CD4-positive, alpha-beta T cell treated with Interleukin-6 for 4 hours (primary cell): ENCODE results near the gene RSBN1L.
"Not testable (repeated sequence)": the region's sequence is repeated elsewhere in the genome, so short reads cannot be mapped to it uniquely, and the experiment has no call there.

Experiments used
- DNase-seq: peaks from one replicate; pipeline ENCODE4 v3.0.0-alpha.2; 2020; ENCODE audit warnings: mixed read lengths

The RSBN1L gene

DNA sequence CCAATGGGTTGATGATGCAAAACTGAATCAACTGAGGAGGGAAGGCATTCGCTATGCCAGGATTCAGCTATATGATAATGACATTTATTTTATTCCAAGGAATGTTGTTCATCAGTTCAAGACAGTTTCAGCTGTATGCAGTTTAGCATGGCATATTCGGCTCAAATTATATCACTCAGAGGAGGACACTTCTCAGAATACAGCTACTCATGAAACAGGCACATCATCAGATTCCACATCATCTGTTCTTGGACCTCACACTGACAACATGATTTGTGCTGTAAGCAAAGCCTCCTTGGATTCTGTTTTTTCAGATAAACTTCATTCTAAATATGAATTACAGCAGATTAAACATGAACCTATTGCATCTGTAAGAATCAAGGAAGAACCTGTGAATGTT, 82.3 kb downstream of the RSBN1L start:
- DNase-seq = no peak

DNA sequence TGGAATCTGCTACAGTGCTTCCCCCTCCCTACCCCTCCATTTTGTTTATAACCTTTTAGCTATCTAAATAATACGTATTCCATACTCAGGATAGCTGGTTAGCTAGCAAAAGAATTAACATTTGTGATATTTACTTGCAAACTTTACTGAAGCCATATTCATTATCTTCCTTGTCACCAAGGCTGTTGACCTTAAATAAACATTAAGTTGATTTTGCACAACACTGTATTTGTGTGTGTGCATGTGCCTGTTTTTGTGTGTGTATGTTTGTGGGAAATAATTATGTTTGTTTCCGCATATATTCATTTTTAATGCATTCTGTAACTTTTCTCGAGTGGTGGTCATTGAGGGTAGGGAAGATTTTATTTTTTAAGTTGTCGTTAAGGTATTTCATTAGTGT, 86.1 kb downstream of the RSBN1L start:
- no peak for DNase-seq

DNA sequence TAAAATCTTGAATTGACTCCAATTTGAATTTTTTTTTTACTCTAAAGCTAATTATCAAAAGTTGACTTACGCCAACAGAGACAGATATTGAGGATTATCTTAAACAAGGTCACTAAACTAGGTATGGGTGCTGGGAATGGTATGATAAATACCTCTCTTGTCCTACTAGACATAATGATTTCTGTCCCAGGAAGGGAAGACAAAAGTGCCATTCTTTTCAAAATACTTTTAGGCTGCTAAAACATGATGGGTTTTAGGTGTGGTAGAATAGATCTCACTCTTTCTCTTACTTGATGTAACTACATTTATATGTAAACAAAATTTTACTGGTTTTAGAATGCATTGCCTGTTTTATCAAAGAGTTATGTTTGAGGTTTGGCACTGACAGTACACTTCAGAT, 86.9 kb downstream of the RSBN1L start:
- no peak for DNase-seq

DNA sequence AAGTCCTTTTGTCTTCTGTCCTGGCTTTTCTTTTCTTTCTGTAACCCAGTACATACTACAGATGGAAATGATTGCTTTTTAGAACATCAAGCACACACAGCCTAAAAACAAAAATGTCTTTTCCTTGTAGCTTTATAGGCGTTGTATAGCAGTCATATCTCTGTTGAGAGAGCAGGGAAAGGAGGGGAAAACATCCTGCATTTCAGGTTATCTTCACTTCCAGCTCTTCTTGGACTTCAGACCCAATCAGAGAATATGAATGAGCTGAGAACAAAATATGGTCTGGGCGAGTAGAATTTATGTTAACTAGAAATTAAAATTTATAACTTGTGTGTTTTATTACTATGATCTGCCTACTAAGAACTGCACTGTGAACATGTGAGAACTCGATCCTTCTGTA, 87.3 kb downstream of the RSBN1L start:
- DNase-seq = no peak

DNA sequence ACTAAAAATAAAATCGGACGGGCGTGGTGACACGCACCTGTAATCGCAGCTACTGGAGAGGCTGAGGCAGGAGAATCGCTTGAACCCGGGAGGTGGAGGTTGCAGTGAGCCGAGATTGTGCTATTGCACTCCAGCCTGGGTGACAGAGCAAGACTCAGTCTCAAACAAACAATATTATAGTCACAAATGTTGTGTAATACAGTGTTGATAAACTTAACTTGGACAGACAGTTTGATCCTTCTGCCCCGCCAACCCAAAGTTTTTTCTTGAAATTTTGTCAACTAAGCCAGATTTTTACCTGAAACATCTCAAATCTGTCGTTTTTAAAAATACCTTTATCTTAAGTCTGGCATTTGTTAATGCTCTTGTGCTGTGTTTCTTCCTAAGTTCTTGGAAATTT, 88.2 kb downstream of the RSBN1L start:
- not testable (repeated sequence) for DNase-seq

DNA sequence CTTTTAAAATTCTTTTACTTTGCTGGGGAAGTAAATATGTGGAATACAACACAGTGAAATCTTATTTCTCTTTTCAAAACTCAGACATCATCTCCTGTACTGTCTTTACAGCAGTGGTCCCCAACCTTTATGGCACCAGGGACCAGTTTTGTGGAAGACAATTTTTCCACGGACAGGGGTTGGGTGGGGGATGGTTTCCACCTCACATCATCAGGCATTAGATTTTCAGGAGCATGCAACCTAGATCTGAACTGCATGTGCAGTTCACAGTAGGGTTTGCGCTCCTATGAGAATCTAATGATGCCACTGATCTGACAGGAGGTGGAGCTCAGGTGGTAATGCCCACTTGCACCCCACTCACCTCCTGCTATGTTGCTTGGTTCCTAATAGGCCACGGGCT, 89.8 kb downstream of the RSBN1L start:
- DNase-seq = no peak

DNA sequence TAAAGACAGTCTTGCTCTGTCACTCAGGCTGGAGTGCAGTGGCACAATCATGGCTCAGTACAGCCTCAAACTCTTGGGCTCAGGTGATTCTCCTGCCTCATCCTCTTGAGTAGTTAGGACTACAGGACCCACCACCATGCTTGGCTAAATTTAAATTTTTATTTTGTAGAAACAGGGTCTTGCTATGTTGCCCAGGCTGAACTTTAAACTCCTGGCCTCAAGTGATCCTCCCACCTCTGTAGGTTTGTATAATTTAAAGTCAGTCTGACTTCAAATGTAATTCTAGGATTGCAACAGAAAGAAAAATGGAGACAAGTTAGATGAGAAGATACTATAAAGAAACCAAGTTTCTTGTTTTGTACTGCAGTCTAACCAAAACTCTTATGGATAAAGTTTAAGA, 90.5 kb downstream of the RSBN1L start:
- no peak for DNase-seq

DNA sequence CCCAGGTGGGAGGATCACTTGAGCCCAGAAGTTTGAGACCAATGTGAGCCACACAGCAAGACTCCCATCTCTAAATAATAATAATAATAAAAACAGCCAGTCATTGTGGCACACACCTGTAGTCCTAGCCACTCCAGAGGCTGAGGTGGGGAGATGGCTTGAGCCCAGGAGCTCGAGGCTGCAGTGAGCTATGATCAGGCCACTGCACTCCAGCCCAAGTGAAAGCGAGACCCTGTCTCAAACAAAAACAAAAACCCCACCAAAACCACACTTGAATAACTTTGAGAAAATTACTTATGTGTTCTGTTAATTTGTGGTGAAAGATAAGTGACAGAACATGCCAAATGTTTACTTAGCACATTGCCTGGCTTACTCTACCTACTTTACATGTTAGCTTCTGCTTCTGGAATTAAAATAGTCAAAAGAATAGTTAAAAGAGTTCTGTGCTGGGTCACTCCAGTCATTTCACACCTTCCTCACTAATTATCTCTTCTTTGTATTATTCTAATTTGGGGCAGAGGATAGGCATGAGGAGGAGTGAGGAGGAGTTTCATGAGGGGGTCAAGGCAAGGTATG, 92.2 kb downstream of the RSBN1L start:
- DNase-seq = no peak

DNA sequence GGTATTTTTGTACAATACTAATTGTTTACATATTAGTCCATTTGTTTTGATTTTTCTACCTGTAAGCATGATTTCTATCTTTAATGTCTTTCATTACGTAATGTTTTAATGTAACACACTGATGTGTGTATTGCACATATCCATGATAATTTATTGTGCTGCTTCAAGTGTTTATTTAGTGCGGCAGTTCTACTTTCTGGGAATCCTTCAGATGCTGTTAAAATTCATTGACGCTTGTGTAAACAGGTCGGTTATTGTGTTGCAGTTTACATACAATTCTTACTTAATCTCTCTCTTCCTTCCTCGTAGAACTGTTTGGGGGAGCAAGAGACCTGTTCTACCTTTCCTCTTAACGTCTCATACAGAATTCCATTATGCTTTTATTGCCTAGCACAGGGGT, 95.1 kb downstream of the RSBN1L start:
- no peak for DNase-seq

DNA sequence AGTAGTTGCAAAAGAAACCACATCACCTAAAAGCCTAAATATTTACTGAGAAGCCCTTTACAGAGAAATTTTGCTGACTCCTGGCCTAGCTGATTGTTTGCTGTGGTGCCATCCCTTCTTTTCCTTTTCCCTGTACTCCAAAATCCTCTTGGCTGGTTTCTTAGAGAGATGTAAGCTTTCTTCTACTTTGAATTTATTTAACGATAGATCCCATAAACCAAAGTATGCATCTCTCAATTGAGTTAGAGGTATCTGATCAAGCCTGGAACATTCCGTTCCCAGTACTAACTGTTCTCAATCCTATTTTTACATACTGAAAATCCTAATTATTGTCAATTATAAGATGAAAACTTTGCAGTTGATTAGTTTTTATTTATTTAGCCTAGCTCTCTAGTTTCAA, 95.7 kb downstream of the RSBN1L start:
- no peak for DNase-seq

DNA sequence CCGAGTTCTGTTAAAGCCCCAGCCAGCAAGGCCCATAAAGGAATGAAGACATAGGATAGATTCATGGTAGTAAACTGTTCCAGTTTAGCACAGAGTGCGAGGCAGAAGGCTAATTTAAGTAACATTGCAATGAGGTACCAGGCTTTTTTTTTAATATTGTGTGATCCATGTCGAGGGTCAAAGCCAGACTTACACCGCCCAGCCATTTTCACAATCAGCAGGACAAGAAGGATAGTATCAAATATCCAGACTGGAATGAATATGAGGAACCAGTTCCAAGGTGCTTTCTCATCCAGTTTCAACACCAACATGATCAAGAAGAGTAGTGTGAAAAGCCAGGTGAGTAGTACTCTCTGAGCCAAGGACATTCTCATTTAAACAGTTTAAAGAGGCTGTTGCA, 97.7 kb downstream of the RSBN1L start:
- DNase-seq = no peak

DNA sequence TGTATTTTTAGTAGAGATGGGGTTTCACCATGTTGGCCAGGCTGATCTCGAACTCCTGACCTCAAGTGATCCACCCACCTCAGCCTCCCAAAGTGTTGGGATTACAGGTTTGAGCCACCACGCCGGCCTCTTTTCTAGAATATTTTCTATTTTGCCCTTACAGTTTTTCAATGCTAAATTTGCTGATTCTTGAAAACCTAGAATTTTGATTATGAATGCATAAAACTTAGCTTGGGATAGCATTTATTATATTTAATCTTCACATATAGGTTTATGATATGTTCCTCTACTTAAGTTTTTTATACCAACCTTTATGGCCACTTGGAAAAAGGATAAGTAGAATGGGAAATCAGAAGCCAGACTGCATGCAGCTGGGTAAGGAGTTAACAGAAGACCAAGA, 99.8 kb downstream of the RSBN1L start:
- DNase-seq = no peak

DNA sequence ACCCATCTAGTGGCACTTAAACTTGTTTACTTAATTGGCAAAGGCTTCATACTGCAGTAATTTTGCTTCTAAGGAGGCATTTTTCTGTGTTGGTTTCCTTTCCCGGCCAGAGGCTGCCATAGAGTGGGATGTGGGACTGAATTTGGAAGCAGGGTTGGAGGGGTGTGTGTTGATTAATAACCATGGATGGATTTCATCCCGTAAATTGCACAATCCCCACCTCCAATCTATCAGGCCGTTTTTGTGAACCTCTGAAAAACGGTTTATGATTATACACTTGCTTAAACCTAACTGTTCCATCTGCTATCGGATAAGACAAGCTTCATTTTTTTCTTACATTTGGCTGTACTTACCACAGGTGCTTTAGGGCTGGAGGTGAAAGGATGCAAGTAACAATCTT, 100.7 kb downstream of the RSBN1L start:
- no peak for DNase-seq

DNA sequence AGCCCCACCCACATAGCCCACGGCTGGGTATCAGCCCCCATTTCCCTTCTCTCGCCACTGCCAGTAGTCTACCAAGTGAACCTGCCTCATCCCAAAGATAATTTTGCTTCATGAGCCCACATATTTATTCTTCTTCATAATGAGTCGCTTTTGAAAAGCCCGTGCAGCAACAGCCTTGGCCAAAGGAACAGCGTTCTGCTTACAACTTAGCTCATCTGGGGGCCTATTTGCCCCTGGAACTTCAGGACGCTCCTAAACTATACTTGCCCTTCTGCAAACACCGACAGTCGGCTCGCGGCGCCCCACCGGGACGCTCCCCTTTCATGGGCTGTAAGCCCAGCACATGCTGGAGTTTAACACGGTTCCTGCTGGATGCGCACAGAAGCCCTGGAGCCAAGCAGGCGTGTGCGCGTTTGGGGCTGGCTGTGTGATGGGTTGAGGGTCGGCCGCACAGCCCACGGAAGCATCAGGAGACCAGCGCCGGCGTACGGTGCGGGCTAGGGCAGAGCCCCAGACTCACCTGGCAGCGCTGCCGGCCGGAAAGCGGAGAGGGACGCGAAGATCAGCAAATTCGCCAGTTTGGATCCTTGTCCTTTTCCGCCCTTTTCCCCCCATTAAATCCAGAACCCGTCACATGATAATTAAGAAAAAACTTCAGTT, 101.6 kb downstream of the RSBN1L start:
- DNase-seq = no peak

DNA sequence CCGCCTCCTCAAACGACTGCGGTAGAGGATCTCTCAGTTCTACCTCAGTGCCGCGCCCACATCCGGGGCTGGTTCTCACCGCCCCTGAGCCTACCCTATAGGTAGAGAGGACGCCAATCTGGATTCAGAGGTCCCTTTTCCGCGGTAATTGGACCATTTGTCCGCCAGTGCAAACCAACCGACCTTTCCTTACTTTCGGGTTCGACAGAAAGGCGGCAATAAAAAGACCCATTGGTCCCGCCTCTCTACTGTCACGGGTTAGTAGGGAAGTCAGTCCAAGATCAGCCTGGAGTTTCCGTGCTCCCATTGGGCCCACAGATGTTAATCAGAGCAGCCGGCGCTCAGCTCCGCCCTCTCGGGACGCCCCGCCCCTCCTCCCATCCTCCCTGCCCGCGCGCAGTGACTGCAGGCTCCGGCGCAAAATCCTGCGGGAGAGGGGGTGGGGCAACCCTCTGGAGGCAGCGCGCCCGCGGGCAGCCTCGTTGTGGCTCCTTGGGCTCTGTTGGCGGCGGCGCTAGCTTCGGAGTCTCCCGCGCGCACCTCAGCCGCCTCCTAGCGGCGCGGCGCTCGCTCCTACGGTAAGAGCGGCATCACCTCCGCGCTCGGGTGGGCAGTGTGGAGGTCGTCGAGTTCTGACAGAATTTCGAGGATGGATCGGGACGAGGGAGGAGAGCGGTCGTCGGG, 102.3 kb downstream of the RSBN1L start, which contains the start of the genes PHTF2 and TMEM60:
Gene PHTF2, plus strand, starts transcription at position 380 of the 684 bp plus-strand sequence.
Gene TMEM60, minus strand, starts transcription at position 41 of the 684 bp plus-strand sequence. CDS start 4,061 bp downstream, outside the sequence.
- DNase-seq = peak; percentile 92

DNA sequence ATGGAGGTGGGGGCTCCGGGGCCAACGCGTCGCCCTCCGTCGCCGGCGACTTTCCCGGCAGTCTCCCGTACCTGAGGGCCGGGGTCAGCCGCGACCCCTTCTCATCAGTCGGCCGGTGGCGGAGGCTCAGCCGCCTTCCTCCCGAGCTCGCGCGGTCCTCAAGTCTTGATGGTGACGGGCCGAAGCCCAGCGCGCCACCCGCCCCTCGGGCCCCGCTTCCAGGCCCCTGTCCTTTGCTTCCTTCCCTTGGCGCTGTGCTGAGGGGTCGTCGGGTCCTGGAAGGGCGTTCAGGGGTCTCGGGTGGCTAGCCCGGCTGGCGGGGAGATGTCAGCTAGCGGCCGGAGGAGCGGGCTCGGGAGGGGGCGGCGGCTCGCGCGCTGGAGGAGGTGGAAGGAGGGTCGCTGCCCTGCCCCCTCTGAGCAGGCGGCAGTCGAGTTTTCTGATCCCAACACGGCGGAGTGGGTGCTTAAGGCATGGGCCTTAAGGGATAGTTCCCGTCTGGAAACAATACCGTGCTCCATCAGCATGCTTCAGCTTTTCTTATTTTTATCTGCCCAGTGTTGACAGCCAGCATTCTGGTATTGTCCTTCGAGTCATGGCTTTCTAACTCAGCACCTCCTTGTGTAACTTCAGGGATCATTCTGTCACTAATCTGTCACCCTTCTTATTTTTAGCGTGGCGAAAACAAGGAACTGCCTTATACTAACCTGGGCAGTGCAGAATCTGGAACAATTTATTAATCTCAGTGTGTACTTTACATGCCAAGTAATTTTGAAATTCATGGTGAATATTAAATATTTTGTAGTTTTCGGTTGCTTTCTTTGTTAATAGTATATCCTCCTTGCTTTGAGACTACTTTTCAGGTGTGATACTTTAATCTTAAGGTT, 103.1 kb downstream of the RSBN1L start:
- DNase-seq = peak; percentile 20

DNA sequence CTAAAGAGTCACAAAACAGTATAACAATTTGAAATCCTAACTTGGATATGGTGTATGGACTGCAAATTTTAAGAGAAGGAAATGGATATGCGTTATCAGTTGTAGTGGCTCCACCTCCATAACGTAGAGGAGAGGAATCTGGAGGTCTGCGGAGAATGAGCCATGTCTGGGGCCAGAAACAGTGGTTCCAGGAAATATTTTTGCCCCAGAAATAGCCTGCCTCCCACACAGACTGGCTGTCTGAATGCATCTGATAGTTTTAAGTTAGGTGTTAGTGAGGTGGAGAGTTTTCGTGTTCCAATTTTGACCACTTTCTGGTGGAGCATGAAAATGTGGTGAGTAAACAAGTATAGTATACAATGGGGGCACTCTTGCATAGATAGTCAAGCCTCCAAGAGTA, 103.9 kb downstream of the RSBN1L start:
- DNase-seq = no peak

DNA sequence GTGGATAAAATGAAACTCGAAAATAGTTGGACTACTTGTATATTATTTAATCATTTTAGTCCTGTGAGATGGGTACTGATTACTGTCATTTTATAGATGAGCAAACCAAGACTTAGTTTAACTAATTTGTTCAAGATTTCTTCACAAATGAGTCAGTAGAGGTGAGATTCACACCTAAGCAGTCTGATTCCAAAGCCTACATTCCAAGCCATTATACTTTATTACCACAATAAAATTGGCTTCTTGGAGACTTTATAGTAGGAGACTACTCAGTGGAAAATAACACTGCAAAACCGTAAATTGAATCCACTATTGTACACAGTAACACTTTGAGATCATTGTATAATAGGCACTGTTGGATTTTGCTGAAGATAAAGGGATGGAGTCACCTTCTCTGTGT, 104.5 kb downstream of the RSBN1L start:
- DNase-seq = no peak

DNA sequence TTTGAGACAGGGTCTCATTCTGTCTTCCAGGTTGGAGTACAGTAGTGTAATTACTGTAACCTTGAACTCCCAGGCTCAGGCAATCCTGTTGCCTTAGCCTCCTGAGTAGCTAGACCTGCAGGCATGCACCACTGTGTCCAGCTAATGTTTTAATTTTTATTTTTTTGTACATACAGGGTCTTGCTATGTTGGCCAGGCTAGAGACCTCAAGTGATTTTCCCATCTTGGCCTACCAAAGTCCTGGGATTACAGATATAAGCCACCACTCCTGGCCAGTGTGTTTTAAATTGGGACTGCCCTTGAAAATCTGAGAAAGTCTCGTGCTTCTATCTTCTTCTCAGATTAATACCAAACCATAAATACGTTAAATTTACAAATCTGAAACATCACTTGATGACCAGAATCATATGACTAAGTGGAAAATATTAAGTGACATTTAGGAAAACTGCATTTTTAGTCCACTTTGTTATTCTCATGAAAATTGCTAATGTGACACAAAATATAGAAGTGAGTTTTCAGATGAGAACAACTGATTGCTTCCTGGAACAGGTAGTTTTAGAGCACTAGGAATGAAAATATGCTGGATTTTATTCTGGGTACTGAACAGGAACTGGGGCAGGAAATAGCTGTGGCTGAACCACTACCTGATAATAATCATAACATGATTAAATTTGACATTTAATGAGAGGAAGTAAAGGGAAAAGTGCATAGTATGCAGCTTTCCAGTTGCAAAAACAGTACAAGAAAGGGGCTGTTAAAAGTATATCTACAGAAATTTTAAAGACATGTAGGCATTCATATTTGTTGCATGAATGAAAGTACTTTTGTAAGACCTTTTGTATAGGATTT, 106.5 kb downstream of the RSBN1L start:
- peak; percentile 13 for DNase-seq

DNA sequence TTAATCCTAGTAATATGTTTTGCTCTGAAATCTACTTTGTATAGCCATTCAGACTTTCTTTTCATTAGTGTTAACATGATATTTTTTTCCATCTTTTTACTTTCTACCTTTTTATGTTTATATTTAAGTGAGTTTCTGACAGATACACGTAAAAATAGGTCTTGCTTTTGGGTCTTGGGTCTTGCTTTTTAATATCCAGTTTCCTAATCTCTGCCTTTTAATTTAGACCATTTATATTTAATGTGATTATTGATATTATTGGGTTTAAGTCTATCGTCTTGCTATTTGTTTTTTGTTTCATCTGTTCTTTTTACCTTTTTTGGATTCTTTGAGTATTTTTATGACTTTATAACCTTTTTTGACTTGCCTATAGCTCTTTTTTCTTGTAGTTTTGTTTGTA, 110.2 kb downstream of the RSBN1L start:
- DNase-seq = no peak

DNA sequence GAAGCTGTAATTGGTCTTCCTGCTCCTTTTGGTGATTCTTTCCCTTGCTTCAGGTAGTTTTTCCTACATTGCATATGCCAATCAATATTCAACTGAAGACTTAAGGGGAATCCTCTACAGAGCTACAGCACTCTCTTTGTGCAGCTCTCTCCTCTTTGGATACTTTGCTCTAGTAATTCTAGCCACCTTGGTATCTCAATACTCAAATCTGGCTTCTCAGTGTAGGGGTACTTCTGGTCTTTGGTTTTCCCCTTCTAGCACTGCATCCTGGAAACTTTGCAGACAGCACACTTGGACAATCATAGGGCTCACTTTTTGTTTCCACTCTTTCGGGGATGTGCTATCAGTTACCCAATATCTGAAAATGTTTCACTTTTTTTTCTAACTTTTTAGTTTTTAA, 112.3 kb downstream of the RSBN1L start:
- DNase-seq = no peak
